Activated CD8-positive, alpha-beta T cell treated with anti-CD3 and anti-CD28 coated beads for 36 hours (primary cell): Measurements from ENCODE around the gene SERPINI2. TPM values are rescaled to one million over a fixed set of nuclear protein-coding genes. Genes with fewer than 3 reads are reported as not detected.

Experiments
- ATAC-seq: fragments of 200-7000 bp; cut with Tn5 transposase; one replicate; pipeline ENCODE4 v1.10.0; 2021; ENCODE audit warnings: mild to moderate bottlenecking, moderate library complexity
- CTCF ChIA-PET: fragments of 350-600 bp; sonication (Branson Sonifier 250); formaldehyde crosslinking; loops from one replicate; lab custom pipeline; 2021; ENCODE audit warnings: antibody characterized with exemption; lab: Charles Lee
- POLR2A ChIA-PET: fragments of 350-600 bp; sonication (Branson Sonifier 250); formaldehyde crosslinking; loops from one replicate; lab custom pipeline; 2021; ENCODE audit warnings: antibody characterized with exemption; lab: Charles Lee
- DNase-seq: peaks from one replicate; pipeline ENCODE4 v3.0.0-alpha.2; 2020
- H3K27ac Mint-ChIP-seq: one replicate; pipeline ENCODE4 v1.8.0; 2021; ENCODE audit warnings: mild to moderate bottlenecking, mixed read lengths
- H3K27me3 Mint-ChIP-seq: one replicate; pipeline ENCODE4 v1.8.0; 2021; ENCODE audit warnings: mixed read lengths
- H3K36me3 Mint-ChIP-seq: one replicate; pipeline ENCODE4 v1.8.0; 2021; ENCODE audit warnings: low read depth, mixed read lengths
- H3K4me1 Mint-ChIP-seq: one replicate; pipeline ENCODE4 v1.8.0; 2021; ENCODE audit warnings: low read depth, mixed read lengths
- H3K4me3 Mint-ChIP-seq: one replicate; pipeline ENCODE4 v1.8.0; 2021; ENCODE audit warnings: mild to moderate bottlenecking, moderate library complexity, mixed read lengths
- H3K9me3 Mint-ChIP-seq: one replicate; pipeline ENCODE4 v1.8.0; 2021; ENCODE audit warnings: mixed read lengths
- intact Hi-C: fragments of 100-400 bp; cut with micrococcal nuclease; formaldehyde crosslinking; loops from one replicate; pipeline ENCODE4 v1.10.0; 2022
- total RNA-seq, 2 experiments: library from RNA; stranded (reverse); gene quantifications; one replicate each; pipeline ENCODE4 v1.2.3, GENCODE V29; 2021
- TF ChIP-seq, protein P1 (sequence below): fragments of 200-600 bp; IDR thresholded peaks from one replicate; pipeline ENCODE4 v1.8.0; 2022; ENCODE audit warnings: antibody characterized with exemption, mild to moderate bottlenecking

The SERPINI2 gene, protein sequence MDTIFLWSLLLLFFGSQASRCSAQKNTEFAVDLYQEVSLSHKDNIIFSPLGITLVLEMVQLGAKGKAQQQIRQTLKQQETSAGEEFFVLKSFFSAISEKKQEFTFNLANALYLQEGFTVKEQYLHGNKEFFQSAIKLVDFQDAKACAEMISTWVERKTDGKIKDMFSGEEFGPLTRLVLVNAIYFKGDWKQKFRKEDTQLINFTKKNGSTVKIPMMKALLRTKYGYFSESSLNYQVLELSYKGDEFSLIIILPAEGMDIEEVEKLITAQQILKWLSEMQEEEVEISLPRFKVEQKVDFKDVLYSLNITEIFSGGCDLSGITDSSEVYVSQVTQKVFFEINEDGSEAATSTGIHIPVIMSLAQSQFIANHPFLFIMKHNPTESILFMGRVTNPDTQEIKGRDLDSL
- not detected for total RNA-seq

DNA sequence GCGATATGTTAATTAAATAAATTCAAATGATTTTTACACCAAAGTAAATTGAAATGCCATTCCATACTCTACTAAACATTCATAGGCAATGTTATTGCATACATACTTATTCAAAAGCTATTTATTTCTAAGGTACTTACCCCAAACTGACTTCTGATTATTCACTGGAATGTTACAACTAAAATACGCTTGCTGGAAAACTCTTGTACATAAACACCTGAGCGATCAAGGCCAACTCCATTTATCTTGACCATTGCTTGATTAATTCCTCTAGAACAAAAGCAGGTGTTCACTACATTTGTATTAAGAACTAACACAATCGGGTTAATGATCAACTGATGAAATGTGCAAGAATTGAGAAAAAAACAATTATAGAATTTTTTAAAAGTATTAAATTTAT, at the start of gene SERPINI2:
Gene SERPINI2 (minus strand): TSS at position 180 of the 400 bp plus-strand sequence. CDS start 2,208 bp downstream, outside the sequence.
- Mint-ChIP-seq H3K4me1 (no peaks in the 10 kb centered on the region), H3K9me3 (no peaks in the 10 kb centered on the region)
- CTCF ChIA-PET: no interaction called here

DNA sequence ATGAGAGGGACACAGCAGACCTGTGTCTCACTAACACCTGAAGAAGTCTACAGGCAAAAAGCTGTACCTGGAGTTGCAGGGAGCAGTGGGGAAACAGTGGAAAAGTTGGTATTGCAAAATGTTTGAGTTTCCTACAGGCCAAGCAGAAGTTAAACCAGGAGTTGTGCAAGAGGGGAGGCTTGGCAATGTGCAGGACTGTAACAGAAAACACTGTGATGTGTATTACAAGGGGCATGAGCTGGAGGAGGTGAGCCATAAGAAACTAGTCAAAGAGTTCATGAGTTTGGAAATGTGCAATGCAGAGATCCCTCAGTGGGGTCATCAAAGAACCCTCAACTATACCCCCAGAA, 47.1 kb upstream of the SERPINI2 start:
- H3K4me3 Mint-ChIP-seq: no peak overlapping the region
- POLR2A ChIA-PET: no interaction called here
- H3K27me3 Mint-ChIP-seq: no peaks in the 10 kb centered on the region
- intact Hi-C loops: no loop called here
- H3K27ac Mint-ChIP-seq: no peak overlapping the region
- TF ChIP-seq, protein P1, sequence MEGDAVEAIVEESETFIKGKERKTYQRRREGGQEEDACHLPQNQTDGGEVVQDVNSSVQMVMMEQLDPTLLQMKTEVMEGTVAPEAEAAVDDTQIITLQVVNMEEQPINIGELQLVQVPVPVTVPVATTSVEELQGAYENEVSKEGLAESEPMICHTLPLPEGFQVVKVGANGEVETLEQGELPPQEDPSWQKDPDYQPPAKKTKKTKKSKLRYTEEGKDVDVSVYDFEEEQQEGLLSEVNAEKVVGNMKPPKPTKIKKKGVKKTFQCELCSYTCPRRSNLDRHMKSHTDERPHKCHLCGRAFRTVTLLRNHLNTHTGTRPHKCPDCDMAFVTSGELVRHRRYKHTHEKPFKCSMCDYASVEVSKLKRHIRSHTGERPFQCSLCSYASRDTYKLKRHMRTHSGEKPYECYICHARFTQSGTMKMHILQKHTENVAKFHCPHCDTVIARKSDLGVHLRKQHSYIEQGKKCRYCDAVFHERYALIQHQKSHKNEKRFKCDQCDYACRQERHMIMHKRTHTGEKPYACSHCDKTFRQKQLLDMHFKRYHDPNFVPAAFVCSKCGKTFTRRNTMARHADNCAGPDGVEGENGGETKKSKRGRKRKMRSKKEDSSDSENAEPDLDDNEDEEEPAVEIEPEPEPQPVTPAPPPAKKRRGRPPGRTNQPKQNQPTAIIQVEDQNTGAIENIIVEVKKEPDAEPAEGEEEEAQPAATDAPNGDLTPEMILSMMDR: no peak
- ATAC-seq: no peak
- H3K4me1 Mint-ChIP-seq: no peaks in the 10 kb centered on the region
- H3K36me3 Mint-ChIP-seq: no peaks in the 10 kb centered on the region
- CTCF ChIA-PET: no interaction called here
- H3K9me3 Mint-ChIP-seq: peaks cover 6% of the 10 kb centered on the region
- DNase-seq: no peak

More for the DNA sequence above, at the start of gene SERPINI2:
- intact Hi-C loops: no loop called here
- ATAC-seq (no peak), DNase-seq (no peak)
- Mint-ChIP-seq H3K27ac (no peak within 1 kb of the TSS), H3K27me3 (no peaks in the 10 kb centered on the region), H3K36me3 (no peaks in the 10 kb centered on the region), H3K4me3 (no peak within 1 kb of the TSS)
- TF ChIP-seq, protein P1: no peak
- POLR2A ChIA-PET: no interaction called here

DNA sequence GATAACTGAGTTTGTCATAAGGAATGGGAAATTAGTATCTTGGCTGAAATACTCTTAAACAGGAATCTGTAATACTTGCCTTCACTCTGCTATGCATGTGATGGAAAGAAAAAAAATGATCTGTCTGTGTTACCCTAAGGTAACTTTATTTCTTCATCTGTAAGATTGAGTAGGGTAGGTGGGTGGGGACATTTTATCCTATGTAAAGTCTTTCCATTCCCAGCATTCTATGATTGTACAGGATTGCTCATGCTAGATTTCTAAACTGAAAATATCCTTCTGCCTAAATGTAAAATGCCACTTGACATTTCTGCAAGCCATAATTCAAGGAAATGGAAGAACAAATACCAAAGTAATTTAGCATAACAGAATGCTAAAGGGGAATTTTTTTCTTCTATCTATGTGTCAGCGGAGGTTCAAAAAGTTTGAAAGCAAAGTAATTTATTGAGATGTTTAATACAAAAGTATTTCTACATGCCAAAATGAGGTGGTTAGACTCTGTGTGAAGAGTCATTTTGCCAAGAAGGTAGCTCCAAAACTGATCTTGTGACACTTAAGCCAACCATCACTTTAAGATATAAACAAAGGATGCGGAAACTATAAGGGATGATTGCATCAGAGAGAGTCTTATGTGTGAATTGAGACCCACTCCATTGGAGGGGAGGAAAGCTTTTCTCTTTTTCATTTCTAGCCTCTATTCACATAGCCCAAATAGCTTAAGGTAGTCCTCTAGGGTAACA, 46.6 kb upstream of the SERPINI2 start:
- CTCF ChIA-PET: no interaction called here

DNA sequence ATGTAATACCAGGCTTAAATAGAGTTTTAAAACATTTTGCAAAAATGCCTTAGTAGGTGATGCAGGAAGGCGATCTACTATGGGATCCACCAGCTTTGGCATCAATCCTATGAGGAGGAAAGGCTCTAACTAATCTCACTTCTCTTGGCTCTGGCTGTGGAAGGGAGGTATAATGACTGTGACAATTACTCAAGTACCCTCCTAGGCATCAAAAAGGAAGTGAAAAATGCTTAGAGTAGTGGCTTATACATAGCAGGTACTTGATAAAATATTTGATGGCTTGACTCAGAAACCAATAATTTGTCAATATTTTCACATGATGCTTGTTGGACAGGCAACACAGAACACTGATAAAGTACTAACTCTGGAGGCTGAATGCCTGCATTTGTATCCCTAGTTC, 34.1 kb upstream of the SERPINI2 start:
- ChIA-PET CTCF (no interaction called here), POLR2A (no interaction called here)
- no peak overlapping the region for H3K27ac Mint-ChIP-seq
- H3K4me3 Mint-ChIP-seq: no peak overlapping the region
- no peaks in the 10 kb centered on the region for H3K36me3 Mint-ChIP-seq
- TF ChIP-seq, protein P1: no peak
- no peaks in the 10 kb centered on the region for H3K4me1 Mint-ChIP-seq
- no peaks in the 10 kb centered on the region for H3K27me3 Mint-ChIP-seq
- intact Hi-C loops: no loop called here
- DNase-seq: no peak
- H3K9me3 Mint-ChIP-seq: no peaks in the 10 kb centered on the region
- no peak for ATAC-seq

More for the DNA sequence above, 46.6 kb upstream of the SERPINI2 start:
- POLR2A ChIA-PET: no interaction called here
- Mint-ChIP-seq H3K36me3 (no peaks in the 10 kb centered on the region), H3K4me3 (no peak overlapping the region), H3K4me1 (no peaks in the 10 kb centered on the region), H3K9me3 (peaks cover 6% of the 10 kb centered on the region), H3K27ac (no peak overlapping the region), H3K27me3 (no peaks in the 10 kb centered on the region)
- no peak for DNase-seq
- TF ChIP-seq, protein P1: no peak
- no peak for ATAC-seq
- intact Hi-C loops: no loop called here

DNA sequence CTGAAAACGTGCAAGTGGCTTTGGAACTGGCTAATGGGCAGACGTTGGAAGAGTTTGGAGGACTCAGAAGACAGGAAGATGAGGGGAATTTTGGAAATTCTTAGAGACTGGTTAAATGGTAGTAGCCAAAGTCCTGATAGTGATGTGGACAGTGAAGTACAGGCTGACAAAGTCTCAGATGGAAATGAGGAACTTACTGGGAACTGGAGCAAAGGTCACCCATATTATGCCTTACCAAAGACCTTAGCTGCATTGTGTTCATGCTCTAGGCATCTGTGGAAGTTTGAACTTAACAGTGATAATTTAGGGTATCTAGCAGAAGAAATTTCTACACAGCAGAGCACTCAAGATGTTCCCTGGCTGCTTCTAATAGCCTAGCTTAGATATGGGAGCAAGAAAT, 28.6 kb upstream of the SERPINI2 start:
- H3K4me1 Mint-ChIP-seq: no peaks in the 10 kb centered on the region
- H3K27me3 Mint-ChIP-seq: no peaks in the 10 kb centered on the region
- no peaks in the 10 kb centered on the region for H3K36me3 Mint-ChIP-seq

More for the DNA sequence above, 28.6 kb upstream of the SERPINI2 start:
- no peak for ATAC-seq
- no peak for DNase-seq
- Mint-ChIP-seq H3K27ac (no peak overlapping the region), H3K4me3 (no peak overlapping the region), H3K9me3 (no peaks in the 10 kb centered on the region)
- intact Hi-C loops: no loop called here
- TF ChIP-seq, protein P1: no peak
- ChIA-PET CTCF (no interaction called here), POLR2A (interaction anchor here (0.6 kb wide), 1 partner anchor 720 kb away, joined by 3 read pairs; no protein-coding TSS in a partner anchor)
